Erythroblast (primary cell): ENCODE data around the gene TRPT1.

Source experiments
- GATA1 ChIP-seq: IDR thresholded peaks from 2 replicates; pipeline ENCODE4 v1.6.1; 2011; ENCODE audit warnings: low read depth, mild to moderate bottlenecking, control low read depth, low read length, moderate library complexity
- POLR2A ChIP-seq: IDR thresholded peaks from 2 replicates; pipeline ENCODE4 v1.6.1; 2011; ENCODE audit warnings: mild to moderate bottlenecking, low read length

GRCh38 chr11:64216879-64217278 lies 9.1 kb downstream of the TRPT1 start:
- TF ChIP-seq POLR2A (no peak), GATA1 (no peak)
